ENCODE data around the gene ALG12.

ALG12 gene

GRCh38 chr22:49928555-49929210 is 10.4 kb upstream of the ALG12 start:
- Histone ChIP-seq H3K56ac (ENCODE audit: low read length) (no peak overlapping the region), H3K27ac (ENCODE audit: low read depth, low read length) (no peak overlapping the region), H3K27me3 (ENCODE audit: insufficient read depth, low read length, poor library complexity) (no peaks in the 10 kb centered on the region), H3K36me3 (ENCODE audit: control insufficient read depth, insufficient read depth, low read length) (no peaks in the 10 kb centered on the region), H3K4me2 (ENCODE audit: low read length) (no peak overlapping the region), H3K4ac (ENCODE audit: low read depth, low read length) (no peak overlapping the region), H4K8ac (ENCODE audit: low read depth, low read length) (no peak overlapping the region), H3K9ac (ENCODE audit: low read length) (no peak overlapping the region), H3K79me1 (ENCODE audit: low read length) (no peaks in the 10 kb centered on the region), H2AK5ac (ENCODE audit: low read length) (no peak overlapping the region), H4K5ac (ENCODE audit: low read length) (no peak overlapping the region), H3K79me2 (ENCODE audit: control insufficient read depth, insufficient read depth, low read length) (no peaks in the 10 kb centered on the region), H2BK120ac (ENCODE audit: low read depth, low read length) (no peak overlapping the region), H3K23ac (ENCODE audit: low read length) (no peak overlapping the region), H3K18ac (ENCODE audit: low read length) (no peak overlapping the region), H2BK15ac (replicated peaks; ENCODE audit: low read depth) (no peak overlapping the region), H2BK5ac (ENCODE audit: low read length) (no peak overlapping the region), H3K4me3 (ENCODE audit: low read length) (no peak overlapping the region), H3K4me1 (ENCODE audit: control insufficient read depth, low read depth, low read length) (no peaks in the 10 kb centered on the region)
- WGBS (ENCODE audit: extremely low coverage, insufficient coverage, low lambda C conversion rate), result no CpG with 5 or more reads among the region's 38 CpGs
- DNase-seq, result no peak

- H2AK5ac ChIP-seq (ENCODE audit: low read length), result no peak overlapping the region
- no peaks in the 10 kb centered on the region for H3K27me3 ChIP-seq (ENCODE audit: insufficient read depth, low read length, poor library complexity)
- no peak overlapping the region for H4K8ac ChIP-seq (ENCODE audit: low read depth, low read length)
- no peak overlapping the region for H3K27ac ChIP-seq (ENCODE audit: low read depth, low read length)
- H3K4ac ChIP-seq (ENCODE audit: low read depth, low read length), result no peak overlapping the region
- H3K18ac ChIP-seq (ENCODE audit: low read length), result no peak overlapping the region
- no peak overlapping the region for H3K56ac ChIP-seq (ENCODE audit: low read length)
- H3K4me3 ChIP-seq (ENCODE audit: low read length), result no peak overlapping the region
- H3K36me3 ChIP-seq (ENCODE audit: control insufficient read depth, insufficient read depth, low read length), result no peaks in the 10 kb centered on the region
- no peak overlapping the region for H3K23ac ChIP-seq (ENCODE audit: low read length)
- no peak overlapping the region for H3K9ac ChIP-seq (ENCODE audit: low read length)
- no peak overlapping the region for H2BK15ac ChIP-seq (replicated peaks; ENCODE audit: low read depth)
- no peak overlapping the region for H3K4me2 ChIP-seq (ENCODE audit: low read length)
- WGBS (ENCODE audit: extremely low coverage, insufficient coverage, low lambda C conversion rate), result no CpG with 5 or more reads among the region's 8 CpGs
- no peak overlapping the region for H2BK5ac ChIP-seq (ENCODE audit: low read length)
- no peak overlapping the region for H2BK120ac ChIP-seq (ENCODE audit: low read depth, low read length)
- no peaks in the 10 kb centered on the region for H3K4me1 ChIP-seq (ENCODE audit: control insufficient read depth, low read depth, low read length)
- H3K79me2 ChIP-seq (ENCODE audit: control insufficient read depth, insufficient read depth, low read length), result no peaks in the 10 kb centered on the region
- no peak for DNase-seq
- H3K79me1 ChIP-seq (ENCODE audit: low read length), result no peaks in the 10 kb centered on the region
- no peak overlapping the region for H4K5ac ChIP-seq (ENCODE audit: low read length)
Measured at GRCh38 chr22:49928185-49928495, 9.9 kb upstream of the ALG12 start.

GRCh38 chr22:49927483-49928184 is 9.4 kb upstream of the ALG12 start:
- Histone ChIP-seq H3K27ac (ENCODE audit: low read depth, low read length) (no peak overlapping the region), H3K18ac (ENCODE audit: low read length) (no peak overlapping the region), H4K8ac (ENCODE audit: low read depth, low read length) (no peak overlapping the region), H3K56ac (ENCODE audit: low read length) (no peak overlapping the region), H3K4ac (ENCODE audit: low read depth, low read length) (no peak overlapping the region), H4K5ac (ENCODE audit: low read length) (no peak overlapping the region), H2AK5ac (ENCODE audit: low read length) (no peak overlapping the region), H3K36me3 (ENCODE audit: control insufficient read depth, insufficient read depth, low read length) (no peaks in the 10 kb centered on the region), H2BK15ac (replicated peaks; ENCODE audit: low read depth) (no peak overlapping the region), H3K4me2 (ENCODE audit: low read length) (no peak overlapping the region), H2BK120ac (ENCODE audit: low read depth, low read length) (no peak overlapping the region), H3K79me2 (ENCODE audit: control insufficient read depth, insufficient read depth, low read length) (no peaks in the 10 kb centered on the region), H3K4me1 (ENCODE audit: control insufficient read depth, low read depth, low read length) (no peaks in the 10 kb centered on the region), H3K9ac (ENCODE audit: low read length) (no peak overlapping the region), H2BK5ac (ENCODE audit: low read length) (no peak overlapping the region), H3K4me3 (ENCODE audit: low read length) (no peak overlapping the region), H3K23ac (ENCODE audit: low read length) (no peak overlapping the region), H3K79me1 (ENCODE audit: low read length) (no peaks in the 10 kb centered on the region), H3K27me3 (ENCODE audit: insufficient read depth, low read length, poor library complexity) (no peaks in the 10 kb centered on the region)
- no peak for DNase-seq
- WGBS (ENCODE audit: extremely low coverage, insufficient coverage, low lambda C conversion rate), result no CpG with 5 or more reads among the region's 26 CpGs

GRCh38 chr22:49926916-49927315 is 8.7 kb upstream of the ALG12 start:
- Histone ChIP-seq H4K5ac (ENCODE audit: low read length) (no peak overlapping the region), H4K8ac (ENCODE audit: low read depth, low read length) (no peak overlapping the region), H3K4me1 (ENCODE audit: control insufficient read depth, low read depth, low read length) (no peaks in the 10 kb centered on the region), H3K18ac (ENCODE audit: low read length) (no peak overlapping the region), H2BK120ac (ENCODE audit: low read depth, low read length) (no peak overlapping the region), H3K36me3 (ENCODE audit: control insufficient read depth, insufficient read depth, low read length) (no peaks in the 10 kb centered on the region), H3K23ac (ENCODE audit: low read length) (no peak overlapping the region), H3K4me2 (ENCODE audit: low read length) (no peak overlapping the region), H3K4ac (ENCODE audit: low read depth, low read length) (no peak overlapping the region), H3K27ac (ENCODE audit: low read depth, low read length) (no peak overlapping the region), H3K27me3 (ENCODE audit: insufficient read depth, low read length, poor library complexity) (no peaks in the 10 kb centered on the region), H3K79me1 (ENCODE audit: low read length) (no peaks in the 10 kb centered on the region), H3K4me3 (ENCODE audit: low read length) (no peak overlapping the region), H3K9ac (ENCODE audit: low read length) (no peak overlapping the region), H2BK15ac (replicated peaks; ENCODE audit: low read depth) (no peak overlapping the region), H2AK5ac (ENCODE audit: low read length) (no peak overlapping the region), H3K79me2 (ENCODE audit: control insufficient read depth, insufficient read depth, low read length) (no peaks in the 10 kb centered on the region), H3K56ac (ENCODE audit: low read length) (no peak overlapping the region), H2BK5ac (ENCODE audit: low read length) (no peak overlapping the region)
- no peak for DNase-seq
- no CpG with 5 or more reads among the region's 18 CpGs for WGBS (ENCODE audit: extremely low coverage, insufficient coverage, low lambda C conversion rate)

GRCh38 chr22:49925525-49926128 is 7.4 kb upstream of the ALG12 start:
- Histone ChIP-seq H2BK5ac (ENCODE audit: low read length) (no peak overlapping the region), H3K79me2 (ENCODE audit: control insufficient read depth, insufficient read depth, low read length) (no peaks in the 10 kb centered on the region), H3K4me1 (ENCODE audit: control insufficient read depth, low read depth, low read length) (no peaks in the 10 kb centered on the region), H3K4ac (ENCODE audit: low read depth, low read length) (no peak overlapping the region), H3K4me3 (ENCODE audit: low read length) (no peak overlapping the region), H4K5ac (ENCODE audit: low read length) (no peak overlapping the region), H3K4me2 (ENCODE audit: low read length) (no peak overlapping the region), H3K79me1 (ENCODE audit: low read length) (no peaks in the 10 kb centered on the region), H3K23ac (ENCODE audit: low read length) (no peak overlapping the region), H2BK120ac (ENCODE audit: low read depth, low read length) (no peak overlapping the region), H2AK5ac (ENCODE audit: low read length) (no peak overlapping the region), H2BK15ac (replicated peaks; ENCODE audit: low read depth) (no peak overlapping the region), H3K9ac (ENCODE audit: low read length) (no peak overlapping the region), H3K36me3 (ENCODE audit: control insufficient read depth, insufficient read depth, low read length) (peaks cover 3% of the 10 kb centered on the region), H3K27ac (ENCODE audit: low read depth, low read length) (no peak overlapping the region), H3K56ac (ENCODE audit: low read length) (no peak overlapping the region), H3K27me3 (ENCODE audit: insufficient read depth, low read length, poor library complexity) (no peaks in the 10 kb centered on the region), H4K8ac (ENCODE audit: low read depth, low read length) (no peak overlapping the region), H3K18ac (ENCODE audit: low read length) (no peak overlapping the region)
- DNase-seq, result no peak
- WGBS (ENCODE audit: extremely low coverage, insufficient coverage, low lambda C conversion rate), result no CpG with 5 or more reads among the region's 24 CpGs
